BLaER1 (cell line): ENCODE results near the gene PBX1.

Experiments used
- H3K27ac ChIP-seq: shearing (Covaris generic); formaldehyde crosslinking; 2 replicates; pipeline ENCODE4 v1.8.1; 2022
- H3K27me3 ChIP-seq: shearing (Covaris generic); formaldehyde crosslinking; 2 replicates; pipeline ENCODE4 v1.8.1; 2022
- H3K36me3 ChIP-seq: shearing (Covaris generic); formaldehyde crosslinking; 2 replicates; pipeline ENCODE4 v1.8.1; 2022
- H3K4me1 ChIP-seq: shearing (Covaris generic); formaldehyde crosslinking; 2 replicates; pipeline ENCODE4 v1.8.1; 2022
- H3K4me2 ChIP-seq: shearing (Covaris generic); formaldehyde crosslinking; 2 replicates; pipeline ENCODE4 v1.8.1; 2022
- H3K4me3 ChIP-seq: shearing (Covaris generic); formaldehyde crosslinking; 2 replicates; pipeline ENCODE4 v1.8.1; 2022
- H3K9ac ChIP-seq: shearing (Covaris generic); formaldehyde crosslinking; 2 replicates; pipeline ENCODE4 v1.8.1; 2022
- H3K9me3 ChIP-seq: shearing (Covaris generic); formaldehyde crosslinking; 2 replicates; pipeline ENCODE4 v1.8.1; 2022
- H4K20me1 ChIP-seq: shearing (Covaris generic); formaldehyde crosslinking; 2 replicates; pipeline ENCODE4 v1.8.1; 2022
- Cebpa-rat ChIP-seq: shearing (Covaris generic); IDR thresholded peaks from 2 replicates; pipeline ENCODE4 v1.8.1; 2022

The PBX1 gene

GRCh38 chr1:164637461-164638375 is 78.7 kb downstream of the PBX1 start:
- Histone ChIP-seq H3K27ac (no peak overlapping the region), H3K4me2 (no peak overlapping the region), H3K4me3 (no peak overlapping the region), H3K9me3 (no peaks in the 10 kb centered on the region), H3K36me3 (no peaks in the 10 kb centered on the region), H4K20me1 (no peaks in the 10 kb centered on the region), H3K4me1 (peaks cover 18% of the 10 kb centered on the region; the same call in 1 of the 2 replicates), H3K27me3 (no peaks in the 10 kb centered on the region), H3K9ac (no peak overlapping the region)
- no peak for TF ChIP-seq Cebpa-rat

DNA sequence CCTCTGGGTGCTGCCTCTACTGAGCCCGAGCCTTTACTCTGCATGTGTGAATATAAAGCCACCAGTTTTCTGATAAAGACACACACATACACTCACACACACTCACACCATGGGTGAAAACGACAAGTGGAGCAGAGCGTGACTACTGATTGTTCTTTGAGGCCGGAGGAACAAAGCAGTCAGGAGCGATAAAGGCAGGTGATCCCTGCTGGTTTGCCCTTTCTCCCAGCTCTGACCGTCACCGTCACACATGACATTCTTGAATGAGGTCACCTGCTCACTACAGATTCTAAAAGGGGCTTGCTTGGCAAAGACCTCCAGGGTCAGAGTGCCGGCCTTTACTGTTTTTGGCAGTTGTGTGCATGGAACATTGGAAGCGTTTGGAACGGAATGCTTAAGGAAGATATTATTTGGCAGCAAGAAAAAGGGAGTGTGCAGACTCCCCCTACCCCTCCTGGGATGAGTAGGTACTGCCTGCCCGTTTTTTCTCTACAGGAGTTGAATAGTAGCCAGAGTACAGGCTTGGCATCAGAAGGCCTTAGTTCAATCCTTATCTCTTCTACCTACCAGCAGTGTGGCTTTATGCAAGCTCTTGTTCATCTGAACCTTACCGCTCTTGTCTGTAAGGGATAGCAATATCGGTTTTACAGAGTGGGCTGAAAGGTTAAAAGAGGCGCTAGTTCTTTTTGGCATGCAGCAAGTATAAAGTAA is 79.7 kb downstream of the PBX1 start:
- no peak overlapping the region for H3K9ac ChIP-seq

GRCh38 chr1:164640686-164641352 is 81.8 kb downstream of the PBX1 start:
- Histone ChIP-seq H3K27me3 (no peaks in the 10 kb centered on the region), H3K4me2 (no peak overlapping the region), H3K4me1 (peaks cover 16% of the 10 kb centered on the region; the same call in 1 of the 2 replicates), H3K4me3 (no peak overlapping the region), H3K9me3 (no peaks in the 10 kb centered on the region), H3K9ac (no peak overlapping the region), H3K27ac (no peak overlapping the region), H4K20me1 (no peaks in the 10 kb centered on the region), H3K36me3 (no peaks in the 10 kb centered on the region)
- TF ChIP-seq Cebpa-rat = no peak

More for the DNA sequence above, 79.7 kb downstream of the PBX1 start:
- Histone ChIP-seq H3K36me3 (no peaks in the 10 kb centered on the region), H4K20me1 (no peaks in the 10 kb centered on the region), H3K9me3 (no peaks in the 10 kb centered on the region), H3K4me2 (no peak overlapping the region), H3K27me3 (no peaks in the 10 kb centered on the region), H3K4me3 (no peak overlapping the region), H3K27ac (no peak overlapping the region), H3K4me1 (peaks cover 18% of the 10 kb centered on the region; the same call in 1 of the 2 replicates)
- TF ChIP-seq Cebpa-rat = no peak

GRCh38 chr1:164641353-164641730 is 82.4 kb downstream of the PBX1 start:
- Histone ChIP-seq H3K36me3 (no peaks in the 10 kb centered on the region), H3K4me1 (peaks cover 11% of the 10 kb centered on the region; the same call in 1 of the 2 replicates), H3K27ac (no peak overlapping the region)

DNA sequence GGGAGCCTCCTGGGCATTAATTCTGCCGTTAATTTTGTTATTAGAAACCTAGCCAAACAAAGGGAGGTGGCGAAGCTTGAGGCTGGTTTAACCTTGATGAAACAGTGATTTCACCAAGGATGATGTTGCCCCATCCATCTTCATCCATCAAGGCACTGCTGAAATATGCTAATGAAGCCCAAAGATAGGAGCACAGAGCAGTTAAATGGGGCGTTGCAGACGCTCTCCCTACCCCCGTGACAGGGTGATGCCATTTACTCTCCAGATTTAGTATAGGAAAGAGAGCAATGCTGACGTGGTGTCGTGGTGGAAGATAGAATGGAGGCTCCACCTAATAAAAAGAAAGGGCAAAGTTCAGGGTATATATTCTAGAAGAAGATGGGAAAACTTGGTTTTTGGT is 84.0 kb downstream of the PBX1 start:
- H3K4me1 ChIP-seq = no peaks in the 10 kb centered on the region
- H3K9ac ChIP-seq = no peak overlapping the region
- TF ChIP-seq Cebpa-rat = no peak
- H3K36me3 ChIP-seq = no peaks in the 10 kb centered on the region
- H4K20me1 ChIP-seq = no peaks in the 10 kb centered on the region
- H3K9me3 ChIP-seq = no peaks in the 10 kb centered on the region
- H3K4me3 ChIP-seq = no peak overlapping the region
- no peaks in the 10 kb centered on the region for H3K27me3 ChIP-seq
- H3K4me2 ChIP-seq = no peak overlapping the region
- H3K27ac ChIP-seq = no peak overlapping the region

More at GRCh38 chr1:164641353-164641730, 82.4 kb downstream of the PBX1 start:
- H3K9ac ChIP-seq = no peak overlapping the region
- no peaks in the 10 kb centered on the region for H3K9me3 ChIP-seq
- H3K4me2 ChIP-seq = no peak overlapping the region
- no peak for TF ChIP-seq Cebpa-rat
- no peaks in the 10 kb centered on the region for H4K20me1 ChIP-seq
- no peak overlapping the region for H3K4me3 ChIP-seq
- no peaks in the 10 kb centered on the region for H3K27me3 ChIP-seq

DNA sequence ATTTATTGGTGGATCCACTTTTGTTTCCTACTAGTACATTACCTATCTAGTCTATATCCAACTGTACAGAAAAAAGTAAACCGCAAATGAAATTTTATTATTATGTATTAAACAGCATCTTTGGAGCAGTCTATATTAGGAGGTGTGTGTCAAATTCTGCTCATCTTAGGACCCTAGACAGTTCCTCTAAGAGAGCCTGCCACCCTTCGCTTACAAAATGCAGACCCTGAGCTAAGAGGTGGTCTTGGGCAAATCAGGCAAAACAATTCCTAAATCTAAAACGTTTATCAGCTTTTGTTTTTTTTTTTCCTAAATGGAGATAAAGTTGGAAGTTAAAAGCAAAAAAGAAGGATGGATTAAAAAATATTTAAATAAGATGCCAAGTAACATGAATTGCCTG is 85.3 kb downstream of the PBX1 start:
- H3K27ac ChIP-seq = no peak overlapping the region
- no peaks in the 10 kb centered on the region for H3K36me3 ChIP-seq
- no peak overlapping the region for H3K4me3 ChIP-seq
- no peaks in the 10 kb centered on the region for H3K9me3 ChIP-seq
- H4K20me1 ChIP-seq = no peaks in the 10 kb centered on the region
- H3K27me3 ChIP-seq = no peaks in the 10 kb centered on the region
- no peak for TF ChIP-seq Cebpa-rat
- no peak overlapping the region for H3K9ac ChIP-seq
- no peak overlapping the region for H3K4me2 ChIP-seq
- H3K4me1 ChIP-seq = no peaks in the 10 kb centered on the region

DNA sequence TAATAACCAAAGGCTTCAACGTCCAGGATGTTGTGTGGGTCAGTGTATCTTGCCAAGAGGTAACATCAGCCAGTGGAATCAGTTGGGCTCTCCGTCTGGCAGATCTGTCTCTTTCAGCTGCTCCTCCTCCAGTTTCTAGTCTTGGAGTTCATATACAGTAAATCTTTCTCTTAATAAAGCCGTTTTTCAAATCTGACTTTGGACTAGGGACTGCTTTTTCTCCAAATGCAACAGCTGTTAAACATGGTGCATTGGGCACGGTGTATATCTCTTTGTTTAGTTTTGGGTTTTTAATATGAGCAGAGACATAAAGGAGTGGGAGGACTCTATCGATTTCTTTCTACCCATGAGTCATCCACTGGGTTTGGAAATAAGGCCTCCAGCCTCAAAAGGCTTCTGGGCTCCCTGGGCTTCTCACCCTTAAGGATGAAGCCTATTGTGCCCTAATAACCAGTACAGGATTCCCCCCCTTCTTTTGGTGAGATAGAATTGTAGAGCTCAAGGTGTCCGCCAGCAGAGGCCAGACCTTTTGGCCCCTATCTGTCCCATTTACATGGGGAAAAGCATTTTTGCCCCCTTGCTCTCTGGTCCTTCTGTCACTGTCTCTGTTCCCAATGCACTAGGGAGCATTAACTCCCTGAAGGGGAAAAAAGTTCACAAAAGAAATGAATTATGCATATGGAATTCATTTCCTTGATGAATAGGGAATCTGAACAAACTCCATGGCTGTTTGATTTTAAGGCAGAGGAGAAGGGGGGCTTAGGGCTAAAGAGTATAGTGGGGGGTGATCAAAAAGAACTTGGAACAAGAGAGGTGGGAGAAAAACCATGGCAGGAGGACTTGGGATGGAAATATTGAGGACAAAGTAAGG is 86.0 kb downstream of the PBX1 start:
- no peak overlapping the region for H3K4me2 ChIP-seq
- H3K27me3 ChIP-seq = no peaks in the 10 kb centered on the region
- H3K36me3 ChIP-seq = no peaks in the 10 kb centered on the region
- H3K9ac ChIP-seq = no peak overlapping the region
- no peak overlapping the region for H3K27ac ChIP-seq
- H3K4me1 ChIP-seq = no peaks in the 10 kb centered on the region
- no peaks in the 10 kb centered on the region for H3K9me3 ChIP-seq
- TF ChIP-seq Cebpa-rat = no peak
- no peak overlapping the region for H3K4me3 ChIP-seq
- no peaks in the 10 kb centered on the region for H4K20me1 ChIP-seq

DNA sequence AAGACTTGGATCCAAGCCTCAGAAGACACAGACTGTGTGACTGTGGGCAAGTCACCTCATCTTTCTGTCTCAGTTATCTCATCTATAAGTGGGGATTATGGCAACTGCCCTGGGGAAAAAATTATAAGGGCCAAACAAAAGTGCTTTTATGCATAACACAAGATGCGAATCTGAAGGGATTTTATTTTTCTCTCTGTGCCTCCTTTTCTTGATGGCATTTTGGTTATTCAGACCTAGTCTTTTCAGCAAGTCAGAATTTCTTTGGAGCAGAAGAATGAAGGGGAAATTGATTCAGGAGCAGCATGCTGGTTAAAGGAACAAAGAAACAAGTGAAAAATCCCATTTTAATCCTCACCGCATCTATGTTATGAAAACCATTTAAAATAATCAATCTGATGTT is 86.9 kb downstream of the PBX1 start:
- Histone ChIP-seq H3K4me1 (no peaks in the 10 kb centered on the region), H3K36me3 (no peaks in the 10 kb centered on the region), H3K27ac (no peak overlapping the region), H3K4me2 (no peak overlapping the region), H3K9me3 (no peaks in the 10 kb centered on the region), H3K9ac (no peak overlapping the region), H3K27me3 (no peaks in the 10 kb centered on the region), H4K20me1 (no peaks in the 10 kb centered on the region), H3K4me3 (no peak overlapping the region)
- no peak for TF ChIP-seq Cebpa-rat

- Histone ChIP-seq H3K4me3 (no peak overlapping the region), H3K9me3 (no peaks in the 10 kb centered on the region), H3K27me3 (no peaks in the 10 kb centered on the region), H4K20me1 (no peaks in the 10 kb centered on the region), H3K4me2 (no peak overlapping the region), H3K9ac (no peak overlapping the region), H3K36me3 (no peaks in the 10 kb centered on the region), H3K4me1 (no peaks in the 10 kb centered on the region), H3K27ac (no peak overlapping the region)
- TF ChIP-seq Cebpa-rat = no peak
Observed at GRCh38 chr1:164647211-164647610, 88.2 kb downstream of the PBX1 start.
